ENCODE data around the gene TH.
A peak's percentile ranks its signal among the peaks of the same experiment; 100 is the strongest.

Gene TH

DNA sequence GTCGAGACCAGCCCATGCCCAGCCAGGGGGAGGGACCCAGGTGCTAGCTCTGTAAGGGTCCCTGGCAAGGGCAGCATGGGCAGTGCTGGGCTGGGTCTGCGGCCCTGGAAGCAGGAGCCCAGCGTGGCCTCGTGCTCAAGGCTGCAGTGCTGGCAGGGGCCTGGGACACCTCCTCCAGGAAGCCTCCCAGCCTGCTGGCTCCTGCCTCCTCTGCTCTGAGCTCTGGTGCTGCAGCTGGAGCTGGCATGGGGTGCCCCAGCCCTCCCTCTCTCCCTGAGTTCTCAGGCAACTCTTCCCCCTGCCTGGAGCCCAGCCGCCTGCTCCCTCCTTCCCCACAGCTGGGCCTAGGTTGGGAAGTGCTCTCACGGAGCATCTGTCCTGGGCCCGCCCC lies 17.4 kb downstream of the TH start:
- H3K9ac ChIP-seq (ENCODE audit: low read length), result no peak overlapping the region
- peaks cover 72% of the 10 kb centered on the region for H3K27me3 ChIP-seq (replicated peaks; ENCODE audit: insufficient read depth, low read length)
- no peaks in the 10 kb centered on the region for H3F3A ChIP-seq (ENCODE audit: insufficient read depth, low read length)
- no peak overlapping the region for H3K27ac ChIP-seq (ENCODE audit: low read length)
- no peaks in the 10 kb centered on the region for H4K20me1 ChIP-seq (ENCODE audit: insufficient read depth, low read length)
- TF ChIP-seq EZH2phosphoT487 (IDR thresholded peaks at IDR 0.05; ENCODE audit: low read length), result no peak
- no peak for TF ChIP-seq EZH2 (optimal IDR thresholded peaks at IDR 0.05; ENCODE audit: low read depth, low read length)
- TF ChIP-seq, protein P1, sequence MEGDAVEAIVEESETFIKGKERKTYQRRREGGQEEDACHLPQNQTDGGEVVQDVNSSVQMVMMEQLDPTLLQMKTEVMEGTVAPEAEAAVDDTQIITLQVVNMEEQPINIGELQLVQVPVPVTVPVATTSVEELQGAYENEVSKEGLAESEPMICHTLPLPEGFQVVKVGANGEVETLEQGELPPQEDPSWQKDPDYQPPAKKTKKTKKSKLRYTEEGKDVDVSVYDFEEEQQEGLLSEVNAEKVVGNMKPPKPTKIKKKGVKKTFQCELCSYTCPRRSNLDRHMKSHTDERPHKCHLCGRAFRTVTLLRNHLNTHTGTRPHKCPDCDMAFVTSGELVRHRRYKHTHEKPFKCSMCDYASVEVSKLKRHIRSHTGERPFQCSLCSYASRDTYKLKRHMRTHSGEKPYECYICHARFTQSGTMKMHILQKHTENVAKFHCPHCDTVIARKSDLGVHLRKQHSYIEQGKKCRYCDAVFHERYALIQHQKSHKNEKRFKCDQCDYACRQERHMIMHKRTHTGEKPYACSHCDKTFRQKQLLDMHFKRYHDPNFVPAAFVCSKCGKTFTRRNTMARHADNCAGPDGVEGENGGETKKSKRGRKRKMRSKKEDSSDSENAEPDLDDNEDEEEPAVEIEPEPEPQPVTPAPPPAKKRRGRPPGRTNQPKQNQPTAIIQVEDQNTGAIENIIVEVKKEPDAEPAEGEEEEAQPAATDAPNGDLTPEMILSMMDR (IDR thresholded peaks at IDR 0.05; ENCODE audit: low read length), result no peak
- no peaks in the 10 kb centered on the region for H3K9me2 ChIP-seq (replicated peaks; ENCODE audit: insufficient read depth, low read length)
- H3K4me1 ChIP-seq (ENCODE audit: low read length), result no peaks in the 10 kb centered on the region
- no peak overlapping the region for H3K4me3 ChIP-seq (ENCODE audit: low read length)
- no peaks in the 10 kb centered on the region for H3K9me3 ChIP-seq (replicated peaks; ENCODE audit: insufficient read depth, low read length)
- no peak overlapping the region for H3K4me2 ChIP-seq (ENCODE audit: low read depth, low read length)
- no peak for DNase-seq
- H2AFZ ChIP-seq (ENCODE audit: low read length), result no peak overlapping the region
- H3K79me2 ChIP-seq (ENCODE audit: low read length), result no peaks in the 10 kb centered on the region
- H3K36me3 ChIP-seq (replicated peaks; ENCODE audit: insufficient read depth, low read length), result no peaks in the 10 kb centered on the region

GRCh38 chr11:2153581-2154194 lies 17.9 kb downstream of the TH start:
- Histone ChIP-seq H3F3A (ENCODE audit: insufficient read depth, low read length) (no peaks in the 10 kb centered on the region), H3K9me2 (replicated peaks; ENCODE audit: insufficient read depth, low read length) (no peaks in the 10 kb centered on the region), H3K79me2 (ENCODE audit: low read length) (no peaks in the 10 kb centered on the region), H3K36me3 (replicated peaks; ENCODE audit: insufficient read depth, low read length) (no peaks in the 10 kb centered on the region), H4K20me1 (ENCODE audit: insufficient read depth, low read length) (no peaks in the 10 kb centered on the region), H3K4me1 (ENCODE audit: low read length) (no peaks in the 10 kb centered on the region), H3K4me3 (ENCODE audit: low read length) (no peak overlapping the region), H3K9ac (ENCODE audit: low read length) (no peak overlapping the region), H3K27me3 (replicated peaks; ENCODE audit: insufficient read depth, low read length) (peaks cover 77% of the 10 kb centered on the region), H3K27ac (ENCODE audit: low read length) (no peak overlapping the region), H3K9me3 (replicated peaks; ENCODE audit: insufficient read depth, low read length) (no peaks in the 10 kb centered on the region), H2AFZ (ENCODE audit: low read length) (no peak overlapping the region), H3K4me2 (ENCODE audit: low read depth, low read length) (no peak overlapping the region)
- no peak for TF ChIP-seq EZH2phosphoT487 (IDR thresholded peaks at IDR 0.05; ENCODE audit: low read length)
- no peak for DNase-seq

- Histone ChIP-seq H3K27ac (ENCODE audit: low read length) (no peak overlapping the region), H3K9ac (ENCODE audit: low read length) (no peak overlapping the region), H3K4me3 (ENCODE audit: low read length) (no peak overlapping the region), H3K4me2 (ENCODE audit: low read depth, low read length) (peak overlapping the region; percentile 46; the same call in 1 of the 2 replicates), H3F3A (ENCODE audit: insufficient read depth, low read length) (no peaks in the 10 kb centered on the region), H2AFZ (ENCODE audit: low read length) (no peak overlapping the region), H4K20me1 (ENCODE audit: insufficient read depth, low read length) (no peaks in the 10 kb centered on the region), H3K4me1 (ENCODE audit: low read length) (no peaks in the 10 kb centered on the region), H3K36me3 (replicated peaks; ENCODE audit: insufficient read depth, low read length) (no peaks in the 10 kb centered on the region), H3K9me2 (replicated peaks; ENCODE audit: insufficient read depth, low read length) (no peaks in the 10 kb centered on the region), H3K79me2 (ENCODE audit: low read length) (no peaks in the 10 kb centered on the region), H3K9me3 (replicated peaks; ENCODE audit: insufficient read depth, low read length) (no peaks in the 10 kb centered on the region), H3K27me3 (replicated peaks; ENCODE audit: insufficient read depth, low read length) (peaks cover 87% of the 10 kb centered on the region)
- DNase-seq, result peak; percentile 79
- TF ChIP-seq, protein P1 (IDR thresholded peaks at IDR 0.05; ENCODE audit: low read length), result peak; percentile 72
- TF ChIP-seq EZH2 (optimal IDR thresholded peaks at IDR 0.05; ENCODE audit: low read depth, low read length), result no peak
Measured at GRCh38 chr11:2151500-2152257, 19.9 kb downstream of the TH start.

Data from MM.1S (cell line).